ENCODE results near the gene SPO11.
A peak's percentile ranks its signal among the peaks of the same experiment; 100 is the strongest.

Gene SPO11

GRCh38 chr20:57392512-57393271 lies 63.1 kb downstream of the SPO11 start:
- peak; percentile 87 to 88 for DNase-seq

All from CD4-positive, alpha-beta T cell treated with Interleukin-4 for 1 hour (primary cell).